Panc1 (cell line): Measurements from ENCODE around the gene GRIN2A.

Experiments used
- CTCF ChIP-seq: fragments of 450-650 bp; IDR thresholded peaks from 2 replicates; pipeline ENCODE4 v1.5.1; 2017; ENCODE audit warnings: mild to moderate bottlenecking
- POLR2AphosphoS5 ChIP-seq: IDR thresholded peaks from 2 replicates; pipeline ENCODE4 v1.6.1; 2012; ENCODE audit warnings: mild to moderate bottlenecking, low read depth, low read length, moderate library complexity
- REST ChIP-seq, 2 experiments: IDR thresholded peaks; 2 replicates each; pipeline ENCODE4 v1.6.1; 2011 to 2012; ENCODE audit warnings: low read depth in 2 of 2, control low read depth in 1 of 2, low read length in 1 of 2, mild to moderate bottlenecking in 1 of 2, moderate library complexity in 1 of 2; ENCODE audit not compliant: insufficient read depth in 1 of 2
- SIN3A ChIP-seq: IDR thresholded peaks from 2 replicates; pipeline ENCODE4 v1.6.1; 2012; ENCODE audit warnings: low read depth, mild to moderate bottlenecking, low read length, moderate library complexity, borderline replicate concordance; ENCODE audit not compliant: insufficient read depth

GRCh38 chr16:10085078-10085798 is 97.0 kb downstream of the GRIN2A start:
- TF ChIP-seq POLR2AphosphoS5 (no peak), CTCF (no peak), REST (IDR thresholded peaks at IDR 0.05; ENCODE audit: insufficient read depth in 1 of 2, low read depth in 2 of 2, low read length in 1 of 2) (no peak), SIN3A (no peak)
